GM13976 (cell line): ENCODE data around the gene FAM107B.

Experiments
- DNase-seq: peaks from one replicate; pipeline ENCODE4 v3.0.0; 2012; ENCODE audit warnings: low spot score
- CTCF ChIP-seq: IDR thresholded peaks from 2 replicates; pipeline ENCODE4 v1.5.1; 2012; ENCODE audit warnings: borderline replicate concordance, mild to moderate bottlenecking; ENCODE audit not compliant: insufficient read depth; ENCODE audit errors: extremely low read depth, missing control alignments, control extremely low read depth
- in situ Hi-C: fragments of 300-500 bp; cut with MboI; formaldehyde crosslinking; loops from one replicate; pipeline ENCODE4 v1.12.0; 2022; ENCODE audit warnings: low sequenced_read_pairs, mixed read lengths, inconsistent platforms; ENCODE audit not compliant: unreplicated experiment

The FAM107B gene

GRCh38 chr10:14573666-14574261 lies 200.9 kb downstream of the FAM107B start:
- TF ChIP-seq CTCF = no peak
- in situ Hi-C loops = no loop called here
- no peak for DNase-seq

- no peak for TF ChIP-seq CTCF
- in situ Hi-C loops = no loop called here
- DNase-seq = no peak
These were observed 201.9 kb downstream of the FAM107B start for GRCh38 chr10:14572811-14573210.

- in situ Hi-C loops = no loop called here
- peak; percentile 58 for DNase-seq
- no peak for TF ChIP-seq CTCF
These were observed 202.7 kb downstream of the FAM107B start for GRCh38 chr10:14571866-14572507.

DNA sequence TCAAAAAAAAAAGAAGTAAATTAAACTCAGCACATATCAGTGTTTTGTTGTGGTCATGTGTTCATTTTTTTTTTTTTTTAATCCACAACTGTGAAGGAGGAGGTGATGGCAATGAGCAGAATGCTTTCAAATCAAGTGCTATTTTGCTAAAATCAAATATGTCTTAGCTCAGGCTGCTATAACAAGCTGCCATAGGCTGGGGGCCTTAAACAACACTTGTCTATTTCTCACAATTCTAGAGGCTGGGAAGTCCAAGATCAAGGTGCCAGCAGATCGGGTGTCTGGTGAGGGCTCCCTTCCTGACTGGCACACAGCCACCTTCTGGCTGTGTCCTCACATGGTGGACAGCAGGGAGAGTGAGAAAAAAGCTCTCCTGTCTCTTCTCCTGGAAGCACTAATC lies 203.9 kb downstream of the FAM107B start:
- no peak for DNase-seq
- TF ChIP-seq CTCF = no peak
- in situ Hi-C loops = no loop called here

GRCh38 chr10:14569274-14570060 lies 205.2 kb downstream of the FAM107B start:
- no peak for DNase-seq
- TF ChIP-seq CTCF = no peak
- in situ Hi-C loops = no loop called here

GRCh38 chr10:14567421-14567820 lies 207.3 kb downstream of the FAM107B start:
- TF ChIP-seq CTCF = no peak
- DNase-seq = no peak
- in situ Hi-C loops = no loop called here
